Inflammatory macrophage treated with lipopolysaccharide for 1 hour (primary cell): ENCODE results near the gene HOXC5.

ENCODE experiments used
- DNase-seq, 2 donors: peaks; one replicate each; pipeline ENCODE4 v3.0.0-alpha.2; 2020 to 2022

The HOXC5 gene

GRCh38 chr12:54009171-54010052, 23.4 kb upstream of the HOXC5 start:
- peak; percentile 14 to 24 for DNase-seq

- no peak for DNase-seq
Observed at GRCh38 chr12:54010053-54010971, 22.5 kb upstream of the HOXC5 start.

DNA sequence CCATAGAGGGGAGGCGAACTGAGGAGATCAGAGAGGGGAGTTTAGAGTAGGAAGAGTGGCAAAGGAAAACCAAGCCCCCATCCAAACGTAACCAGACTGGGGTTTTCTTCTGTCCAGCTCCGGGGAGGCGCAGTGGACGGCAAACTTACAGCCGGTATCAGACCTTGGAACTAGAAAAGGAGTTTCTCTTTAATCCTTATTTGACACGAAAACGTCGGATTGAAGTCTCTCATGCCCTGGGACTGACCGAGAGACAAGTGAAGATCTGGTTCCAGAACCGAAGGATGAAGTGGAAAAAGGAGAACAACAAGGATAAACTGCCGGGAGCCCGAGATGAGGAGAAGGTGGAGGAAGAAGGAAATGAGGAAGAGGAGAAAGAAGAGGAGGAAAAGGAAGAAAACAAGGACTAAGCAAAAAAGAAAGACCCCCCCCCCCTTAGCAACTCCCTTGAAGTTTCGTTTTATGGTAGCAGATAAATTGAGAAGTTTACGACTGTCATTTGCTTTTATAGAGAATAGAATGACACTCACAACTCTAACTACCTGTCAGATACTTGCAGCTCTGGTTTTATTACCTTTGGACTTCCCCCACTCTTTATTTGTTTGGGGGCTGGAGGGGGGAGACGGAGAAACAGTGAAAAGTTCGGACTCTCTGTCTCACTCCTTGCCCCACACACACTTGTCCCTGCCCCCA, 21.7 kb upstream of the HOXC5 start:
- no peak for DNase-seq

DNA sequence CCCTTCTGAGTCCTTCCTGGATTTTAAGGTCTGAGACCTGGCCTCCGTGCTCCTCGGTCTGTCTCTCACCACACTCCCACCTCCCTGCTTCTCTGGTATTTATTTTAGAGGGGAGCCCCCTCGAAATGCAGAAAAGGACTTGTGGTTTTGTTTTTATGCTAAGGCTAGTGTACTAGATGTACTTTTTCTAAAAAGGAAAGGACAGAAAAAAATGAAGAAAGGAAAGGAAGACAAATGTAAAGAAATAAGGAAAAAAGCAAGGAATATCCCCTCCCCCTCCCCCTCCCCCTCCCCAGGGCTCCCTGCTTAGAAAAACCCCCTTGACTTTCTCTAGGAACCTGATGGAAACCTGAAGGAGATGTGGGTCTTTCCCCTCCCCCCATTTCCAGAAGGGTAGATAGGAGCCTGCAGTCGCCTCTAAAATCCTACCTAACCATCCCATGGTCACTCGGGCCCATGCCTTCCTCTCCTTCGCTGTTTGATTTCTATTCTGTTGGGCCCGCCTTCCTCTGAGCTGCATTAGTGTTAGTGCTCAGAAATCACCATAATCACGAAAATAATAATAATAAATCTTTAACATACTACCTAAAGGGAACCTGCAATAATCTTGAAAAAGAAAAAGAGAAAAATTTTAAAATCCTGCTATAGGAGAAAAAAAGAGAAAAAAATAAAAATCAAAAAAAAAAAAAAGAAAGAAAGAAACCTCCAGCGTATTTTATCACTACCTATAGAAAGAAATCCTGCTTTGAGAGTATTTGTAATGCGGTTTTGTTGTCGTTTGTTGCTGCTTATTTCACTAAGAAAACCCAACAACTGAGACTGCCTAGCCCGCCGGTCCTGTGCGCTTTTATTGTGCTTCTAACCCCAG, 21.0 kb upstream of the HOXC5 start:
- DNase-seq: no peak

- no peak for DNase-seq
Observed at GRCh38 chr12:54012631-54013409, 20.0 kb upstream of the HOXC5 start.

GRCh38 chr12:54014377-54015017, 18.4 kb upstream of the HOXC5 start:
- DNase-seq: no peak

GRCh38 chr12:54015018-54015931, 17.6 kb upstream of the HOXC5 start:
- DNase-seq: no peak

DNA sequence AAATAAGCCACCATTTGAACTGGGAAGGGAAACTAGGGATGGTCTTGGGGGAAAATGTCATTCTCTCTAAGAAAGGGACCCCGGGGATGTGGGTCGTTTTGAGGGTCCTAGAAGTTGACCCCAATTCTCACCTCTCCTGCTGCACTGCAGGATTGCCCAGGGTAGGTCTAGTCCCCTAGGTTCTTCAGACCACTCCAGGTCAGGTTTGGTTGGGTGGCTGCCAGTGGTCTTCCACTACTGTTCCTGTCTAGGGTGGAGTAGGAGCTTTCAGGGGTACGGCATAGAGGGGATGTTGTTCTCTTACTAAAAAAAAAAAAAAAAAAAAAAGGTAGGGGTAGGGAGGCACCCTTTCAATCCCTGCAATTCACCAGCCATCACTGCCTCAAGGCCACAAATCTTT, 16.8 kb upstream of the HOXC5 start:
- no peak for DNase-seq

DNA sequence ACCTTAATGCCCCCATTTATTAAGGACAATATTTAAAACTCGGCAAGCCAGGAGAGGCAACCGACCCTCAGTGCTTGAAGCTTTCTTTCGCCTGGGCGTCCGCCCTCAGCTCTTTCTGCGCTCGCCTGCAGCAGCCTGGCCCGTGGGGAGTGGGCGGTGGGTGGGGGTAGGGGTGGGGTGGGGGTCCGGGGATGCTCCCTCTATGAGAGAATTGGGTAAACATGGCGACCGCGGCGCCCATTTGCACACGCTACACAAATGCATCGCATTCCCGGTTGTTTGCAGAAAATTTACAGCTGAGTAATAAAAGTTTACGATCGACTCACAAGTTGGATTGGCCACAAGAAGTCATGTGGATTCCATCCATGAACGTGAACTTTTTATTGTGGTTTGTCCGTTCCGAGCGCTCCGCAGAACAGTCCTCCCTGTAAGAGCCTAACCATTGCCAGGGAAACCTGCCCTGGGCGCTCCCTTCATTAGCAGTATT, 16.3 kb upstream of the HOXC5 start:
- no peak for DNase-seq

- no peak for DNase-seq
Observed at GRCh38 chr12:54017027-54017788, 15.6 kb upstream of the HOXC5 start.

- DNase-seq: no peak
Observed at GRCh38 chr12:54017878-54018467, 14.9 kb upstream of the HOXC5 start.

DNA sequence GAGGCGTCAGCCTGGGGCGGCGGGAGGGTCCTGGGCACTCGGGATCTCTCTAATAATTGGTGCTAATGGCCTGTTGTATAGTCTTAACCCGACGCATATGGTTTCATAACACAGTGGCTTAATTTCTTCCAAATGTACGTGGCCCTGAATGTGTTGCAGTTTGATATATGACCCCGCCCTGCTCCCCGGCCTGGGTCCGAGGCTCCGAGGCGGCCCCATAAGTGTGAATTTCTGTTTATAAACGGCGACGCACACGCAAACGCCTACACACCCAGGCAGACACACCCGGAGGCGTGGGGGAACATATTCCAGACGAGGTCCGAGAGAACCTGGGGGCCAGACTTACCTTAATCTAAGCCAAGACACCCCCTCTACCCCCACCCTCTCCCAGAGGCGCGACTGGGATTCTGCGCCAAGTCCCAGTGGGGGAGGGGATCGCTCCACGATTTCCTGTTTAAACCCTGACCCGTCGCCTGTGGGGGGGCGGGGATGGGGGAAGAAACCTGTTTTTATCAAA, 14.3 kb upstream of the HOXC5 start:
- DNase-seq: no peak

- no peak for DNase-seq
Observed at GRCh38 chr12:54019091-54019811, 13.6 kb upstream of the HOXC5 start.

GRCh38 chr12:54019924-54020590, 12.8 kb upstream of the HOXC5 start:
- no peak for DNase-seq

DNA sequence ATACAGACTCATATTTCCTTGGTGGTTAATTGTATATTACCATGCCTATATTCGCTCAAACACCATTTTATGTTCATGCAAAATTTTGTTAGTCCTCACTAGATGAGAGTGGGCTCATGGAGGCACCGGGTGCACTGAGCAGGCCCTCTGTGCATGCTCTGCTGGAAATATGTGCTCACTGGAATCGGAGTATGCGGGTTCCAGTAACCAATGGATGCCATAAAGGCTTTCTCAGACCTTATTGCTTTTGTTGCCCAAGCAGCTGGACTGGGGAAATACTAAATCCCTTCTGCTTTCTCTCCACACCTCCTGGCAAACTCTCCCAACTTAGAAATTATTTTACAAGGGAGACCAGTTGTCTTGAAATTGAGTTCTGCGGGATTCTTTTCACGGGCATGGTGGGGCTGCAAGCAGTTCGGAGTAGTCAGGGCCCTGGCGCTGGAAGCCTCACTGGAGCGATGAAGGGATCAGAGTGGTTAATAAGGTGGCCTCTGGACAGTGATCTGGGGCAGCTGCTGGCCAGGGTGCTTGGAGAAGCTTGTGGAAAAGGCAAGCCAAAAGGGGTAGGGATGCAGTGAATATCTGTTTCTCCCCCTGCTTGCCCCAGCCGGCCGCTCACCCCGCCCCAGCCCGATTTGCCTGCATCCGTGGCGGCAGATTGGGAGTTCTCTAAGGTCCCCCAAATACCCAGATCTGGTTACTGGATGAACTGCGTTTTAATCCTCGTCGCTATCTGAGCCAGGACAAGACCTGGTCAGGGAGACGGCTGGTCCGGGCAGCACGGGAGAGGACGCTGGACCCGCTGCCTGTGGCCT, 12.1 kb upstream of the HOXC5 start:
- DNase-seq: no peak
